ENCODE measurements around the gene ARHGEF28.

- TF ChIP-seq CTCF (IDR thresholded peaks at IDR 0.05 in 4 of 5, conservative IDR thresholded peaks at IDR 0.05 in 1 of 5) (no peak), POLR2A (IDR thresholded peaks at IDR 0.05) (no peak)
These were observed 18.5 kb downstream of the ARHGEF28 start for GRCh38 chr5:73644385-73644963.
